ENCODE data around the gene AK9. TPM values are rescaled to one million over a fixed set of nuclear protein-coding genes. Genes with fewer than 3 reads are reported as not detected.
A peak's percentile ranks its signal among the peaks of the same experiment; 100 is the strongest.

AK9 gene
- total RNA-seq, 1 experiment from 2014 or later: 3.0 TPM

DNA sequence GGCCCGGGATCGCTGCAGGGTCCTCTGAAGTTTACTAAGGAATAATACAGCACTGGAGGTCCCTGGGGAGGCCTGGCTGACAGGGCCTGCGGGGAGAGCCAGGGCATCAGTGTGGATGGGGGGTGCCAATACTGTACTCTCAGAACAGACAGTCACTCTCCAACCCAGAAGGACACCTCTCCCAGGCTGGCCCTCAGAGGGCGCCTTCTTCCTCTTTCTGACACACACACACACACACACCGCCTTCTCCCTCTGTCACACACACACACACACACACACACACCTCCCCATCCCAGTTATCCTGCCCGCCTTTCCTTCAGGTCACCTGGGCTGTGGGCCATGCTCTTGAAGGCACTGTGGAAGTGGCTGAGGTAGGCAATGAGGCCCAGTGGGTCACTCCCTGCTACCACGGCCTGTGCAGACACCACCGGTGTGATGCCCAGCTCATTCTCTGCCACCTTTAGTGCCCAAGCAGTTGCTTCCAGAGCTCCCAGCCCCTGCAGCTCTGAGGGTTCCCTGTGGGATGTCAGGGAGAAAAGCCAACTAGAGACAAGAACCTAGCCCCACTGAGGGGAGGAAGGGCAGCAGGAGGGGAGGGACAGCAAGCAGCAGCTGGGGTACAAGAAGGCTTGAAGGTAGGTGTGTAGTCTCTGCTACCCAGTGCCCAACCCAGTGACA lies 243.0 kb downstream of the AK9 start:
- peak; percentile 28 for DNase-seq (ENCODE audit: low read depth)

DNA sequence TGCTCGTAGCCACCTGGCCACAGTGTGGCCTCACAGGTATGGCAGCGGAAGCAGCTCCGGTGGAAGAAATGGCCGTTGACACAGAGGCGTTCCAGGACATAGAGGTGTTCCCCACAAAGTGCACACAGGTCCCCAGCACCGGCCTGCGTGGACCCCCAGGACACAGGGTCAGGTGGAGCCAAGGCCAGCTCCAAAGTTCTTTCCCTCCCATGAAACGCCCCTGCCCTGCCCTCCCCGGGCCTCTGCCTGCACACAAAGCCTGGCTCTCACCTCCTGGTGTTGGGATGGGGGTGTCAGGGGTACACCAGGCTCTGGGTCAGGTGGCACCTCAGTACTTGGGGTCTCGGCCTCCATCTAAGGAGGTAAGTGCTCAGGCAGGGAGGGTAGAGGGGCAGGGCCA lies 243.9 kb downstream of the AK9 start:
- no peak for DNase-seq (ENCODE audit: low read depth)

DNA sequence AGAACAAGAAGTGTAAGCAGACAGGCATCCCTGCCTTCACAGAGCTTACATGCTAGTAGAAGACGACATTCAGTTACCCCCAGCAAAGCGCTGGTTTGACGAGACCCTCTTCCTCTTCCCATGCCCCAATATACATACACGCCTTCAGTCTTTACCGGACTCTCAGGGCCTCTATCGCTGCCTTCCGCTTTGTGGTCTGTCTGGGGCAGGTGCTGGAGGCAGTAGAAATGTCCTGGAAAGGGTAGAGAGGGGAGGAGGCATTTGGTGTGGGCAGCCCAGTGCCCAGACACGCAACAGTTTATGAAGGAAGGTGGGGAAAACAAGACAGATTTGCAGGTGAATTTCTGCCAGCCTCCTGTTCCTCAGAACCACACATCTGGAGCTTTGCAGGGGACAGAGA lies 244.5 kb downstream of the AK9 start:
- DNase-seq (ENCODE audit: low read depth): no peak

DNA sequence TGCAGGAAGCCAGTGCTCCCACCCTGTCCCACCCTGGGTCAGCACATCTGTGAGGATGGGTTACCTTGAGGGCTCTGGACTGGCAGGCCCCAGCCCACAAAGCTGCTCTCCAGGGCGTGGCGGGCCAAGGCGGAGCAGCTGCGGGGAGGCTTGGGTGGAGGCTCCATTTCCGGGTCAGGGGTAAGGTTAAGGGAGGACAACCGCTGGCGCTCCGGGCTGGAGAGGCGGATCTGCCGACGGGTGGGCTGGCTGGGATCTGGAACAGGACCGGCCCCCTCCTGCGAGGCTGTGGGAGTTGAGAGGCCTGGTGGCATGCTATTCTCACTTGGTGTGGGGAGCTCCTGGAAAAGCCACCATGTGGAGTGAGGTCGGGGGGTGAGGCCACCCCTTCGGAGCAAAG lies 244.9 kb downstream of the AK9 start:
- DNase-seq (ENCODE audit: low read depth): no peak

DNA sequence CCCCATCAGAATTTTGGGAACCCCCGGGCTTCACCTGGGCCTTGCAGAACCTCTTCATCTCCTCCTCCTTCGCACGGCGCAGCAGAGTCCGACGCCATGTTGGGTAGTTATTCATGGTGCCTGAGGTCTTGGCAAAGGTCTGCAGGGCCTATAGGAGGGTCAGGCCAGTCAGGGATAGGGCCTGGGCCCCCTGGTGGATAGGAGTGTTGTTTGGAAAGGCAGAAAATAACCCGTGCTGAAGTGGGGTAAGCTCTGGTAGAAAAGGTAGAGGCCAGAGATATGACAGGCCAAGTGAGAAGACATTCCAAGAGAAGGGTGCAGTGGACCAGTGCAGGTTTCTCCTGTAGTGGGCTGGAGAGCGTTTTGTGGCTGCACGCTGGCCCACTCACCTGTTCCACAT lies 245.6 kb downstream of the AK9 start:
- no peak for DNase-seq (ENCODE audit: low read depth)

DNA sequence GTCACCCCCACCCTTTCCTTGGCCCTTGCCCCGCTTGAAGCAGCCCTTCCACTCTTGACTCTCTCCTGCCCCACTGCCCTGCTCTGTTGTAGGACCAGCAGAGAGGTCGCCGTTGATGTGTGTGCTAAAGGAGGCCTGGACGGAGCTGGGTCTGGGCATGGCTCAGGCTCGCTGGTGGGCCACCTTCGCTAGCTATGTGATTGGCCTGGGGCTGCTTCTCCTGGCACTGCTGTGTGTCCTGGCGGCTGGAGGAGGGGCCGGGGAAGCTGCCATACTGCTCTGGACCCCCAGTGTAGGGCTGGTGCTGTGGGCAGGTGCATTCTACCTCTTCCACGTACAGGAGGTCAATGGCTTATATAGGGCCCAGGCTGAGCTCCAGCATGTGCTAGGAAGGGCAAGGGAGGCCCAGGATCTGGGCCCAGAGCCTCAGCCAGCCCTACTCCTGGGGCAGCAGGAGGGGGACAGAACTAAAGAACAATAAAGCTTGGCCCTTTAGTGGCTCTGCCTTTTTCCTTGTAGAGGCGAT lies 247.5 kb downstream of the AK9 start:
- DNase-seq (ENCODE audit: low read depth): no peak

Other genes starting within 250 kb of the AK9 start
- gene MICAL1, start 235.4 kb downstream of the AK9 start, total RNA-seq (2014; rRNA removed; shearing (Covaris generic)): 37.2 and 37.3 TPM in 2 replicates
- 9.6 and 10.8 TPM in 2 replicates for gene ZBTB24, start 208.0 kb downstream of the AK9 start, total RNA-seq (2014; rRNA removed; shearing (Covaris generic))
- 8.2 and 8.5 TPM in 2 replicates for gene FIG4, start 94 bp upstream of the AK9 start, total RNA-seq (2014; rRNA removed; shearing (Covaris generic))